Stomach (tissue), 9 donors: ENCODE data around the gene BORCS6. TPM values are rescaled to one million over a fixed set of nuclear protein-coding genes. Genes with fewer than 3 reads are reported as not detected.
A peak's percentile ranks its signal among the peaks of the same experiment; 100 is the strongest.

Experiments used
- DNase-seq, 2 donors: peaks; one replicate each; pipeline versions ENCODE4 v3.0.0 to v3.0.0-alpha.2; 2013 to 2019
- H3K27ac ChIP-seq, 5 donors: fragments of 200-600 bp in 4 of 5; sonication (generic) in 4 of 5; one replicate each; pipeline ENCODE4 v1.5.1; 2013 to 2019; ENCODE audit warnings: mild to moderate bottlenecking in 1 of 5, moderate library complexity in 1 of 5
- H3K27me3 ChIP-seq, 3 donors: fragments of 200-600 bp; sonication (generic); one replicate each; pipeline ENCODE4 v1.5.1; 2017 to 2019; ENCODE audit warnings: mixed run types in 1 of 3
- H3K36me3 ChIP-seq, 4 donors: fragments of 200-600 bp; sonication (generic); 1 replicate in 3 of 4; 2 replicates in 1 of 4; pipeline ENCODE4 v1.5.1; 2016 to 2019
- H3K4me1 ChIP-seq, 4 donors: fragments of 200-600 bp; sonication (generic); one replicate each; pipeline ENCODE4 v1.5.1; 2016 to 2019
- H3K4me3 ChIP-seq, 4 donors: fragments of 200-600 bp; sonication (generic) in 3 of 4; one replicate each; pipeline ENCODE4 v1.5.1; 2016 to 2019; ENCODE audit warnings: mild to moderate bottlenecking in 1 of 4
- H3K9me3 ChIP-seq, 4 donors: fragments of 200-600 bp; sonication (generic); one replicate each; pipeline ENCODE4 v1.5.1; 2016 to 2019
- EP300 ChIP-seq: sonication (generic); formaldehyde crosslinking; IDR thresholded peaks from one replicate; pipeline ENCODE4 v1.6.1; 2017; ENCODE audit warnings: antibody characterized with exemption
- POLR2A ChIP-seq, 4 donors: fragments of 450-650 bp; IDR thresholded peaks; one replicate each; pipeline ENCODE4 v1.6.1; 2016; ENCODE audit warnings: antibody characterized with exemption in 4 of 4, control low read depth in 2 of 4, mild to moderate bottlenecking in 1 of 4, moderate library complexity in 1 of 4
- POLR2AphosphoS5 ChIP-seq, 3 donors: sonication (generic); formaldehyde crosslinking; IDR thresholded peaks; one replicate each; pipeline ENCODE4 v1.6.1; 2016; ENCODE audit warnings: antibody characterized with exemption in 3 of 3
- WGBS, 5 donors: extraction: QIAGEN DNeasy Blood & Tissue Kit in 3 of 5; methylation state at CpG; one replicate each; pipeline versions ENCODE4 v1.1.5 to v1.1.7; 2013 to 2018; 5-methylcytosine and 5-hydroxymethylcytosine counted together
- intact Hi-C: fragments of 100-400 bp; cut with DNase I; formaldehyde crosslinking; loops from one replicate; pipeline ENCODE4 v1.15.1; 2023; ENCODE audit warnings: low total_unique reads
- polyA plus RNA-seq, 3 donors: library from polyadenylated mRNA; stranded (reverse); fragments of 200-250 nt; gene quantifications; one replicate each; pipeline ENCODE4 v1.2.3, GENCODE V29; 2013
- total RNA-seq, 5 donors: library from RNA; depleted of rRNA; stranded (reverse); fragments of >200 nt; gene quantifications; one replicate each; pipeline versions ENCODE4 v1.1.0 to v1.2.3, GENCODE V29; 2014 to 2016
- TF ChIP-seq, protein P1 (sequence below), 7 experiments: fragments of 450-650 bp in 4 of 7; fragments of 200-600 bp in 3 of 7; sonication (generic) in 3 of 7; IDR thresholded peaks; one replicate each; pipeline ENCODE4 v1.5.1; 2016 to 2019; ENCODE audit warnings: antibody characterized with exemption in 7 of 7, control low read depth in 2 of 7, mild to moderate bottlenecking in 1 of 7
- donor health status: healthy with polysubstance abuse.
- donor health status: Bipolar disorder and iron deficiency.
- donor health status: healthy.

The BORCS6 gene
- total and polyA plus RNA-seq, 8 donors = 0.58 to 70.1 (median 7.3) TPM

GRCh38 chr17:8235676-8236075 lies 45.7 kb upstream of the BORCS6 start:
- Histone ChIP-seq H3K9me3 (no peaks in the 10 kb centered on the region), H3K4me1 (no peaks in the 10 kb centered on the region), H3K36me3 (peaks cover 77 to 100% (median 100%) of the 10 kb centered on the region in 4 donors), H3K4me3 (no peak overlapping the region), H3K27me3 (no peaks in the 10 kb centered on the region), H3K27ac (no peak overlapping the region)
- 95 to 98% (median 97%) methylated on average over 7 of the region's 7 CpGs for WGBS, 5 donors
- TF ChIP-seq POLR2A (IDR thresholded peaks at IDR 0.05) (no peak), POLR2AphosphoS5 (IDR thresholded peaks at IDR 0.05) (no peak), EP300 (no peak)
- TF ChIP-seq, protein P1, sequence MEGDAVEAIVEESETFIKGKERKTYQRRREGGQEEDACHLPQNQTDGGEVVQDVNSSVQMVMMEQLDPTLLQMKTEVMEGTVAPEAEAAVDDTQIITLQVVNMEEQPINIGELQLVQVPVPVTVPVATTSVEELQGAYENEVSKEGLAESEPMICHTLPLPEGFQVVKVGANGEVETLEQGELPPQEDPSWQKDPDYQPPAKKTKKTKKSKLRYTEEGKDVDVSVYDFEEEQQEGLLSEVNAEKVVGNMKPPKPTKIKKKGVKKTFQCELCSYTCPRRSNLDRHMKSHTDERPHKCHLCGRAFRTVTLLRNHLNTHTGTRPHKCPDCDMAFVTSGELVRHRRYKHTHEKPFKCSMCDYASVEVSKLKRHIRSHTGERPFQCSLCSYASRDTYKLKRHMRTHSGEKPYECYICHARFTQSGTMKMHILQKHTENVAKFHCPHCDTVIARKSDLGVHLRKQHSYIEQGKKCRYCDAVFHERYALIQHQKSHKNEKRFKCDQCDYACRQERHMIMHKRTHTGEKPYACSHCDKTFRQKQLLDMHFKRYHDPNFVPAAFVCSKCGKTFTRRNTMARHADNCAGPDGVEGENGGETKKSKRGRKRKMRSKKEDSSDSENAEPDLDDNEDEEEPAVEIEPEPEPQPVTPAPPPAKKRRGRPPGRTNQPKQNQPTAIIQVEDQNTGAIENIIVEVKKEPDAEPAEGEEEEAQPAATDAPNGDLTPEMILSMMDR (IDR thresholded peaks at IDR 0.05) = no peak
- no peak for DNase-seq
- intact Hi-C loops = no loop called here

DNA sequence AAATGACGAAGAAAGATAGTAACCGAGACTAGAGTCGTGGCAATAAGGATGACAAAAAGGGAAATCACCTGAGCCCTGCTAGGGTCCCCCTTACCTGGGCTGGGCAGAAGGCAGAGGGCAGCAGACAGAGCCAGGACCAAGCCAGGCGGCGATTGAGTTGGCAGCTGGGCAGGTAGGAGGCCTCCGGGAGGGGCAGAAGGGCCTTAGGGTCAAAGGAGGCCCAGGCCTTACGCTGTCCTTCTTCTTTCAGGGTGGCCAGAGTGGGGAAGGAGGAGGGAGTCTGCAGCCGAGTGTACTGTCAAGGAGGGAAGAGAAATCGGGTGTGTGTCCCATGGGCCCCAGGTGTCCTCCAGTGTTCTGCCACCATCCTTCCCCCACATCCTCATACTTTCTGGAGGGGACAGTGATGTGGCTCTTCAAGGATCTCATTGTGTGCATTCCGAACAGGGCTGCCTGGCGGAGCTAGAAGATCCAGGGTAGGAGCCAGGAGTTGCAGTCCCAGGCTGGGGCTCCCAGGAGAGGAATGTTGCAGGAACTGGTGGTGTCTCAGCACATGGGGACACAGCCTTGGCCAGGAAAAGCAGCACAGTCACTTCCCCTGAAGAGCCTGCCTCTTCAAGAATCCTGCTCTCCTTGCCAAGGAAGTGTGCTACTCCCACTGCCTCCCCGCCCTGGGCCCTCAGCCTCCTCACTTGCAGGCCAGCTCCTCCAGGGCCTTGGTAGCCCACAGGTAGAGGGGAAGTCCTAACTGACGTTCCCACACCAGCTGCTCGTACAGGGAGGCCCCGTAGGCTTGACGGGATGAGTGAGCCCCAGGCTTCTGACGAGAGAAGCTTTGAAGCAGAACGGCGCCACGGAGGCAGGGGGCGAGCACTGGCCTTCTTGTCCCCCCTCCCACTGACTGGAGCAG lies 44.6 kb upstream of the BORCS6 start:
- WGBS, 5 donors = 91 to 94% (median 93%) methylated on average over 20 to 21 of the region's 21 CpGs
- Histone ChIP-seq H3K4me1 (no peaks in the 10 kb centered on the region), H3K27me3 (no peaks in the 10 kb centered on the region), H3K36me3 (peaks cover 80 to 100% (median 100%) of the 10 kb centered on the region in 4 donors), H3K9me3 (no peaks in the 10 kb centered on the region), H3K4me3 (no peak overlapping the region), H3K27ac (no peak overlapping the region)
- no peak for DNase-seq
- TF ChIP-seq, protein P1 (IDR thresholded peaks at IDR 0.05) = no peak
- TF ChIP-seq EP300 = no peak
- no peak for TF ChIP-seq POLR2AphosphoS5 (IDR thresholded peaks at IDR 0.05)
- no peak for TF ChIP-seq POLR2A (IDR thresholded peaks at IDR 0.05)
- intact Hi-C loops = no loop called here

DNA sequence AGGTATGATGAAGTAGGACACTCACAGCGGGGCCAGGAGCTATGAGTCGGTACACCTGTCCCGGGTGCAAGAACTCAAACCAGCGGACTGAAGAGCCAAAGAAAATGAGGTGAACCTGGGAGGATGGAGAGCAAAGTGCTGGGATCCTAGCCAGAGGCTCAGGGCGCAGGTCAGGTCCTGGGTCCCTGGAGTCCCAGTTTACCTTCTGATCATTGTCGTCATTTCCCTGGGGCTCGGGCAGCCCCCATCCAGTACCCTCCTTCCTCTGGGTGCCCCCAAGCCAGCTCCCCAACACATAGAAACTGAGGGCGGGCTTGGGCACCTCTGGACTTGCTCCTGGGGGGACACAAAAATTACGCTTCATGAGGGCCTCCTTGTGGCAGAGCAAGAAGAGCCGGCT lies 41.7 kb upstream of the BORCS6 start:
- H3K4me1 ChIP-seq = peaks cover 2 to 8% (median 7%) of the 10 kb centered on the region in 4 donors
- no peak overlapping the region for H3K27ac ChIP-seq
- intact Hi-C loops = no loop called here
- peaks cover 95 to 98% (median 96%) of the 10 kb centered on the region in 4 donors for H3K36me3 ChIP-seq
- H3K9me3 ChIP-seq = no peaks in the 10 kb centered on the region
- TF ChIP-seq, protein P1 (IDR thresholded peaks at IDR 0.05) = no peak
- TF ChIP-seq EP300 = no peak
- no peak for TF ChIP-seq POLR2AphosphoS5 (IDR thresholded peaks at IDR 0.05)
- TF ChIP-seq POLR2A (IDR thresholded peaks at IDR 0.05) = no peak
- H3K27me3 ChIP-seq = no peaks in the 10 kb centered on the region
- DNase-seq = no peak
- 96 to 98% (median 97%) methylated on average over 10 of the region's 10 CpGs for WGBS, 5 donors
- no peak overlapping the region for H3K4me3 ChIP-seq

GRCh38 chr17:8227238-8227581 lies 37.2 kb upstream of the BORCS6 start:
- peaks cover 17 to 35% (median 26%) of the 10 kb centered on the region in 4 donors for H3K4me1 ChIP-seq
- H3K4me3 ChIP-seq = peak overlapping the region in 3 of 4 donors; percentile 14 to 40 (median 24)
- H3K27me3 ChIP-seq = no peaks in the 10 kb centered on the region
- intact Hi-C loops = no loop called here
- H3K27ac ChIP-seq = peak overlapping the region in 4 of 5 donors; percentile 70 to 78 (median 74)
- WGBS, 5 donors = 88 to 100% (median 93%) methylated on average over 4 of the region's 4 CpGs
- H3K9me3 ChIP-seq = no peaks in the 10 kb centered on the region
- TF ChIP-seq POLR2AphosphoS5 (IDR thresholded peaks at IDR 0.05) = no peak
- H3K36me3 ChIP-seq = peaks cover 50 to 53% (median 51%) of the 10 kb centered on the region in 4 donors
- no peak for DNase-seq
